GM18505 (cell line): Measurements from ENCODE around the gene DIAPH2.

Experiments used
- ATAC-seq: cut with Tn5 transposase; IDR thresholded peaks from one replicate; pipeline ENCODE4 v1.9.1; 2021; ENCODE audit not compliant: unreplicated experiment
- POLR2A ChIP-seq: IDR thresholded peaks from 4 replicates; pipeline ENCODE4 v1.6.1; 2011; ENCODE audit warnings: borderline replicate concordance; ENCODE audit not compliant: insufficient read depth, insufficient read length; ENCODE audit errors: extremely low read depth

The DIAPH2 gene

DNA sequence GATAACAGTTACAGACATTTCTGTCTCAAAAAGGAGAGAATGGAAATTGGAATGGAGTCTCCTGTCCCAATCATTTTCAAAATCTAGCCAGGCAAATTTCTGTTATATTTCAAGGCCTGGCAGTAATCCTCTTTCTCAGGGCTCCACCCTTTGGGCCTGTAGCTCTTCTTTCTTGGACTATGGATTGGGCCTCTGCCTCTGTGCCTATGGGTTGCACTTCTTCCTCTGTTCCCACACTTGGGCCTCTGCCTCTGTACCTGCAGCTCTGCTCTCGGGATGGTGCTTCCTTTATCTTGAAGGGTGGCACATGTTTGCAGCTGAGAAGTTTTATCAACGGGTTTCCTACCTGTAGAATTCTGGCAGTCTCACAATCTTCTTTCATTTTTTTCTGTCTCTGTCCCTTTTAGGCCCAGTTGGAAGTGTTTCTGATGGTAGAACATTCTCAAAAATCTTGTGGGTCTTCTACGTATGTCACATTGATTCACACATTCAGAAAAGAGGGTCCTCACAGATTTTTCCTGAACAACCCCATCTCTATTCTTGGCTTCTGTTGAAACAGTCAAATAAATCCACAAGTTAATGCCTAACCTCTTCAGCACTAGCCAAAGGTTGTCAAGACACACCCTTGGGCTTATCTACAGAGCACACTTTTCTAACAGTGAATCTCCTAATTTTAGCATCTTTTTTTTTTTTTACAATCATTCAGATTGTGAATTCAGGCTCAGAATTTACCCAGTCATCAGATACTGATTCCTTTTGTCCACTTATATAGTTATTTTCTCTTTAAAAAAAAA, 918.0 kb downstream of the DIAPH2 start:
- TF ChIP-seq POLR2A = no peak

DNA sequence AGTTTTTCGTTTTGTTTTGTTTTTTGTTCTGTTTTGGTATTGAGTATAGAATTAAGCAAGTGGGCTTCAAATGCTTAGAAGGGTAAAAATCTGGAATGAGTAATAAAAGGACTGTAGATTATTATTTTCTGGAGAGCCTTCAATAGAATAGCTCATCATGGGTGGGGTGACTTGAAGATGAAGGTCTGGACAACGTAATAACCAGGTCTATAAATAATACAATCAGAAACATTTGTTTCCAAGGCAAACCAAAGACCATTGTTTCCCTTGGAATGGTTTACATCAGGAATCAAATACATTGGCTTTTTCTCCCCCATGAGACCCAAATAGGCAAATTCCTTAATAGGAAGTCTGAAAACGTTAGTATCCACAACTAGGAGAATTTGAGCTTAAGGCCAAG, 920.6 kb downstream of the DIAPH2 start:
- no peak for TF ChIP-seq POLR2A
- no peak for ATAC-seq

More for the DNA sequence above, 918.0 kb downstream of the DIAPH2 start:
- ATAC-seq = no peak

DNA sequence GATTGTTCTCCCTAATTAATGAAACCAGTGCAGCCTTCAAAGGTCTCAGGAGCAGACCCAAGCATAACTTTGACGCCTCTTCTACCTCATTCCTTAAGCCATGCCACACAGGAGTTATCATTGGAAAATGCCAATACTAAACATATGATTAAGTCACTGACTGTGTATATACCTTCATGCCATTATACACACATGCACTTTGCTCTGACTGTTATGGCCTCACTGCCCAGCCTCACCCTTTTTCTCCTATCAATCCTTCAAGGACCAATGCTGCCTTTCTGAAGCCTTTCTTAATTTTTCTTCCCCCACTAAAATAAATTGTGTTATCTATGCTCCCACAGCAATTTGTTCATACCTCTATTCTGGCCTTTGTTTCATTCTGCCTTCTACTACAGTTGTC, 924.7 kb downstream of the DIAPH2 start:
- no peak for TF ChIP-seq POLR2A
- no peak for ATAC-seq

DNA sequence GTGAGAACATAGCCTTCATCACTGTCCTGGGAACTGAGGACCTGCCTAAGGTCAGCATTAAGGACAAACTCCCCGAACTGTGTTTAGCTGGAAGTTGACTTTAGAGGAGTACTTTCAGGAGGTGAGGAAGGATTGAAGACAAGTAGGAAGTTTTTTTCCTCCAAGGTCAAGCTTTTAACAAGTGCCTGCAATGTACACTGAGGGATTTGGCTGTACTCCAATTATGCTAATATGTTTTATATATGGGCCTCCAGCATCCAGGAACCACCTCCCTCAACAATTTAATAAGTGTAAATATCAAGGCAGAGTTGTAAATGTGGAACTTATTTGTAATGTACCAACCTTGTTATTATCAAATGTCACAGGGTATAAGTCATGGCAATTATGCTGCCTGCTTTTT, 925.3 kb downstream of the DIAPH2 start:
- ATAC-seq = no peak
- TF ChIP-seq POLR2A = no peak

DNA sequence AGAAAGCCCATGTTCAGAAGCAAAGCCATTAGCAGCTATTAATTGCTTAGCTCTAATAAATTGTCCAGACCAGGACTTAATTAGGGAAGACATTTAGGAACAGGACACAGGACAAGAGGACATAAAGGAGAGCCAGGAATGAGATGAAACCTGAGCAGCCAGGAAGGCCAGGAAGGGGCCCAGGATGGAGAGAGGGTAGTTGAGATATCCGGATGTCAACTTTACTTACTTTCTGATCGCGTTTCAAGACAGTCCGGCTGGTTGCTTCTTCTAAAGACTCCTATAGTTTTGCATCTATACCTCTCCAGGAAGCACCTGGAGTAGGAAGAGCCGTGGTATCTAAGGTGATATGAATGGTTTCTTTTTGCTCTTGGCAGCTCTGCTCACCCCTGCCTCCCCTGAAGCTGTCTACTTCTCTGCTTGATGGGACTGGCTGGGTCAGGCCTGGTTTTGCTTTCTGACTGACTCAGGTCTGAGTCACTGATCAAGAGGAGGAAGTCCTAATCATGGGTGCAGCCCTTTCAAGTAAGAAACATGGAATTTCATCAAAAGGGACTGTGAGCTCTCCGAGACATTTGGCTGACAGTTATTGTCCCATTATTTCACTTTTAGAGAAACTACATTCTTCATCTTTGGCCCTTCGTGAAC, 932.4 kb downstream of the DIAPH2 start:
- ATAC-seq = peak; percentile 99
- TF ChIP-seq POLR2A = no peak

DNA sequence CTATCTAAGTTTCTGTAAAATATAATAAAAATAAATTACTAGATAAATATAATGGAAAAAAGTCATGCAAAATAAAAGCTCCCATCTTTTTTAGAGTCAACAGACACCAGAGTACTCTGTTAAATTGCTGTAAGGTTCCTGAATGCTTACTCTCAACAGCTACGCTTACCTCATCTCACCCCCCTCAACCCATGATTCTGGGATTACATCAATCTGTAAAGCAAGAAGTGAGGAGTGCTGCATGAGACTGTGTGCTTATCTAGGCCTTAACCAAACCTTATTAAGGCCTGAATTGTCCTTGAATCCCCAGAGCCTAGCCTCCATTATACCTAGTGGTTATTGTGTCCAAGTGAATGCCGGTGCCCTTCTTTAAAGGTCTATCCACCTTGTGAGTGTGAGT, 934.9 kb downstream of the DIAPH2 start:
- ATAC-seq = no peak
- TF ChIP-seq POLR2A = no peak

DNA sequence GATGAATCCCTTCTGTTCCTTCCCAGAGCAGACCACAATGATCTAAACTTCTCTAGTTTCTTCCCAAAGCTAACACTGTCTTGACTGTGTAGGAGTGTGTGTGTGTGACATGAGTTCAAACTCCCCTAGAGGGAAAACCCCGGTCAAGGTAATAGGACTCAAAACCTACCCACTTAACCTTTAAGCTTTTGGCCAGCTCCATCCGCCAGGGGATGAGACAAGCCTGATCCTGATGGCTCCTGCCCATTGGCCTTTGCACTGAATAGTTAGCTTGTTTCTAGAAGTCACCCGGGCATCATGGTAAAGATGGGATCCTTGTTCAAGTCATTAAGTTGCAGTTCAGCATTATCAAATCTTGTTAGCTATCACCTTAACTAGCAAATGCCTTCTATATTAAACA, 937.5 kb downstream of the DIAPH2 start:
- TF ChIP-seq POLR2A = no peak
- no peak for ATAC-seq

DNA sequence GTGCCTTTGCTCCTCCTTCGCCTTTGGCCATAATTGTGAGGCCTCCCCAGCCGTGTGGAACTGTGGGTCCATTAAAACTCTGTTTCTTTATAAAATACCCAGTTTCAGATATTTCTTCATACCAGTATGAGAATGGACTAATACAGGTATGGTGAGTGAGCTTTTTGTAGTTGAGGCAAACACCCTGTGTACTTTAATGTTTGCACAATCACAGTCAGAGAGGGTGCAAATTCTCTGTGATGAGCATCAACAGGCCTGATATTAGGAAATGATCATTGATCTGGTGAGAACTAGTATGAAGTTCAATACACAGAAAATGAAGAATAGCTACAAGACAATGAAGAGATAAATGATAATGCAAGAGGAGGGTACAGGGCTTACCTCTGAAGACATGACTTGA, 943.7 kb downstream of the DIAPH2 start:
- ATAC-seq = no peak
- TF ChIP-seq POLR2A = no peak

DNA sequence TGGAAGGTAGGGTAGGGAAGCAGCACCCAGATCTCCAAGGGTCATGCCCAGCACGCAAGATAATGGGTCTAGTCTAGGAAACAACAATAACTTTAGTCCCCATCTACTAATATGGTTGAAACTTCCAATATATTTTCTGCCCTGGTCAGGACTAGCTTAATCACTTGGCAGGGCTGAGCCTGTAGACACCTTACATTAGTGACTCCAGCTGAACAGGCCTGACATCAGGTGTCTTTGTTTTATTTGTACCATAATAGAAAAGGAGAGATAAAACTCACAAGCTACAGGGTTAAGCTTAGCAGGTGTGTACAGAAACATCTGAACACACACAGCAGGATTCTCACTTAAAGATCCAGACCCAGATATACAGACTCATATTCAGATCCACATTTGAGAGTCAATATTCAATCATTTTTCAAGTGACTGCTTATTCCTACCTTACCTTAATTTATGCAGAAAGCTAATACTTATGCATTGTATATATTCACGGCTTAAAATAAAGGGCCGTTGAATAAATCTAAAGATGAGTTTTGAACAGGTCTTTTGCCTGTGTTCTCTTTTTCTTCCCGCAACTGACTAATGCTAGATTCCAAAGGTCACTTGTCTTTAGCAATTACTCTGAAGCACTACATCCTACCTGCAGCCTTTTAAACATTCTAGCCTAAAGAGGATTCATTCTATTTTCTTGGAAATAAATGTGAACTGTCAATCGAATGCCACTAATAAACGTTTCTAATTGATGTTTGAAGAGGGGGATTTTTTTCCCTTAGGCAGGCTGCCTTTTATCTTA, 944.4 kb downstream of the DIAPH2 start:
- no peak for ATAC-seq
- no peak for TF ChIP-seq POLR2A

DNA sequence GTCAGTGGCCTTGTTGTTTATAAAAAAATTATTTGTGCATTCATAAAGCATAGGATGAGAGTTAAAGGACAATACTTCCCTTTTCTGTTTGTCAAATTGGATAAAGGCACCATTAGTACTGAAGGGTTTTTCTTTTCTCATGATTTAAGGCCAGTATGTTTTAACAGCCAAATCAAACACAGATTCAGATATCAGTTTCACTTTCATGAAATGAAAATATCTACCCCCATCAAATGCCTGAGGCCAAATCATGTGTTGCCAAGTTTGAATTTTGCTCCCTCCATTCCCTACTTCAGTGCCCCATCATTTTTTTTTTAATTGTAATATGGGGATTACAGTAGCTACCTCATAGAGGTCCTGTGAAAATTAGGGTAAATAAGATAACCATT, 944.9 kb downstream of the DIAPH2 start:
- ATAC-seq = no peak
- no peak for TF ChIP-seq POLR2A

DNA sequence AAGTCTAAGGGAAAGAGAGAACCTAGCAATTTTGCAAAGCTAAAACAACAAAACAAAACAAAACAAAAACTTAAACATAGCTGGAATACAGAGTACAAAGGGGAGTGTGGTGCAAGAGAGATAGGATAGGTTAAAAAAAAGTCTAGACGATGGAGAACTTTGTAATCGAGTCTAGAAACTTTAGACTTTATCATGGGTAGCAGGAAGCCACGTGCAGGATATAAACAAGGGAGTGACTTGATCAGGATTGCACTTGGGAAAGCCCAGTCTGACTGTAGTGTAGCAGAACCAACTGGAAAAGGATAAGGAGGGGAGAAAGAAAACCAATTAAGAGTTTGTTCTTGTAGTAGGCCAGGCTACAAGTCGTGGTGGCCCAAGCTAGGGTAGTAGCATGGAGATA, 949.2 kb downstream of the DIAPH2 start:
- TF ChIP-seq POLR2A = no peak
- no peak for ATAC-seq

DNA sequence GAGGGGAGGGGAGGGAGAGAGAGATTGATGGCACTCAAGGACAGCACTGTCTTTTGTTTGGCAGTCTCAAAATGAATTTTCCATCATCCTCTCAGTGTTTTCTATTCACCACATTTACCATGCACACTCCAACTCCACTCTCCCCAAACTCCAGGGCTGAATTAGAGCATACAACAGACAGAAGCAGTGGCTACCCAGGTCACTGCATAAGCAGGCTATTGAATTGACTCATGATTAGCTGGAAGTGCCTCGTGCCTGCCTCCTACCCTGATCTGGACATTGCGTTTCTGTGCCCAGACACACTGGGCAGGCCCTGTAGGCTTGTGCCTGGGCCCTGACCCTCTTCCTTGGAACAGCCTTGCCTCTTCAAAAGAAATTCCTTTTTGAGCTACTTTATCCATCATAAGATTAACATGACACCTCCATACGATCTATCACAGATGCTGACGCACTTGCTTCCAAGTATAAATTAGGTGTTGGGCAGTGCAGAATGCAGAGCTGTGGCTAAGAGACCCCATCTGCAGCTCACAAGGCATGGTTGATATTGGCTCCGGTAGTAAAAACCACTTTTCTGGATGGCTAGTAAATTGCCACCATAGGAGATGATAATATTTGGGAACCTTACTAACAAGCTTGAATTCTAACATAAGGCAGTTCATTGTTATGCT, 952.0 kb downstream of the DIAPH2 start:
- TF ChIP-seq POLR2A = no peak
- no peak for ATAC-seq

DNA sequence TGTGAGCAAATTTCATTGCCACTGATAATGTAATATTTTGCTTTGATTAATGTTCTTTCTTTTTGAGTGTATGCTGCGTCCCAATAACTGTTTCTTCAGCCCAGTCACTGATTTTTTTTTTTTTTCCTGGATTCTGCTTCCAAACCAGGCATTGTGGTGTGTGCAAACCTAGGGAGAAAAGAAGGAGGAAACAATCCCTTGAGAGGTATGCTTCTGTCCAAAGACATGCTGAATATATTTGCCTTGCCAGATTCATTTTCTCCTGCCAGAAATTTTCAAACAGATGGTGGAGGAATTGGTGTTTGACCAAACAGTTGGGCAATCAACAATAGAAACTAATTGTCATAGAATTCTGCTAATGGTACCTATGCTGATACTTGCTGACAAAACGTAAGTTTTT, 952.6 kb downstream of the DIAPH2 start:
- TF ChIP-seq POLR2A = no peak
- no peak for ATAC-seq

DNA sequence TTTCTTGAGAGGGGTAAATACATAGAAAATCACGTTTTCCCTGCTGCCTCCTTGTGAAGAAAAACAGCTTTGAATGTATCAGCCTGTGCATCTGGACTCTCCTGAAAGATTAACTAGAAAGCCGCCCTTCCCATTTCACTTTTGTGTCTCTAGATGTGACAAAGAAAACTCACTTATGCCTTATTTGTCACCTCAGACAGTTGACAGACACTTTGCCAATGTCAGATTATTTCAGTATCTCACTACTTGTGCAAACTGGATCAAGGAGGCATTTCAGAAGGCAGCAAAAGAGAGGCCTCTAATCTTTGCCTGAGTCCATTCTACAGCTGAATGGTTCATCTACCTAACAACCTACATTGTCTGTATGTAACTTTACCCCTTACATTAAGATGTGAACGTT, 954.0 kb downstream of the DIAPH2 start:
- TF ChIP-seq POLR2A = no peak
- no peak for ATAC-seq

DNA sequence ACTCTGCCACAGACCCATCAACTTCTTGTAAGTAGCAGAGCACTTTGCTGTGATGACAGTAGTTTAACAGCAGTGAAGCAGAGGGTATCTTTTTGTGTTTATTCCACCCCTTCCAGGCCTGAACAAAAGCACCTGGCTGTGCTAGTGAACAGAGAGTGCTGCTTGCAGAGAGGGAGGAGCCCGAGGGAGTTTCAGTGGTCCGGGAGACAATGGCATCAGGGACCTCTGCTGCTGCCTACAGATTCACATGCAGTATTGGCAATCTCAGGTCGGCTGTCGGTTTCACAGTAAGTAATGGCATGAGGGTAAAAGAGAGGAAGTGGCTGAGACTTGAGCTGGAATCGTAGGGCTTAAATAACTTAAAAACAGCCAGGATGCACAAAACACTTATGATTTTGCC, 954.9 kb downstream of the DIAPH2 start:
- peak; percentile 78 for ATAC-seq
- no peak for TF ChIP-seq POLR2A
